CD14-positive monocyte (primary cell): ENCODE measurements around the gene MSX1. TPM values are rescaled to one million over a fixed set of nuclear protein-coding genes. Genes with fewer than 3 reads are reported as not detected.

Experiments used
- DNase-seq, 3 donors: peaks; one replicate each; pipeline ENCODE4 v3.0.0-alpha.2; 2011 to 2022
- H2AFZ ChIP-seq: 2 replicates; pipeline ENCODE4 v1.6.0; 2012; ENCODE audit warnings: mild to moderate bottlenecking, low read depth, low read length, inconsistent platforms; ENCODE audit not compliant: insufficient read depth, poor library complexity, severe bottlenecking
- H3K27ac ChIP-seq, 2 donors: 1 replicate in 1 of 2; 2 replicates in 1 of 2; pipeline ENCODE4 v1.5.1; 2012 to 2013; ENCODE audit warnings: low read length in 2 of 2, control low read depth in 1 of 2, inconsistent platforms in 1 of 2, low read depth in 1 of 2, mild to moderate bottlenecking in 1 of 2
- H3K27me3 ChIP-seq, 2 donors: one replicate each; pipeline versions ENCODE4 v1.6.0 to v1.6.1; 2011 to 2013; ENCODE audit warnings: low read length in 2 of 2; ENCODE audit not compliant: control insufficient read depth in 2 of 2, insufficient read depth in 2 of 2
- H3K36me3 ChIP-seq, 2 donors: replicated peaks in 1 of 2; 1 replicate in 1 of 2; 2 replicates in 1 of 2; pipeline versions ENCODE4 v1.5.1 to v1.6.1; 2012 to 2013; ENCODE audit warnings: low read length in 2 of 2, control low read depth in 1 of 2, inconsistent platforms in 1 of 2, mild to moderate bottlenecking in 1 of 2; ENCODE audit not compliant: insufficient read depth in 2 of 2, control insufficient read depth in 1 of 2
- H3K4me1 ChIP-seq, 2 donors: 1 replicate in 1 of 2; 2 replicates in 1 of 2; pipeline versions ENCODE4 v1.5.1 to v1.6.1; 2012 to 2013; ENCODE audit warnings: low read length in 2 of 2, control low read depth in 1 of 2, inconsistent platforms in 1 of 2, mild to moderate bottlenecking in 1 of 2, moderate library complexity in 1 of 2; ENCODE audit not compliant: insufficient read depth in 2 of 2, control insufficient read depth in 1 of 2
- H3K4me2 ChIP-seq: replicated peaks from 2 replicates; pipeline ENCODE3; 2012; ENCODE audit warnings: low read length, moderate library complexity, mild to moderate bottlenecking; ENCODE audit not compliant: poor library complexity, severe bottlenecking; ENCODE audit errors: extremely low read depth
- H3K4me3 ChIP-seq, 3 experiments: fragments of 200-600 bp in 1 of 3; sonication (generic) in 1 of 3; replicated peaks in 1 of 3; 1 replicate in 2 of 3; 2 replicates in 1 of 3; pipeline ENCODE4 v1.5.1; 2011 to 2013; ENCODE audit warnings: low read length in 3 of 3, mild to moderate bottlenecking in 3 of 3, control low read depth in 2 of 3, low read depth in 2 of 3, inconsistent platforms in 1 of 3, moderate library complexity in 1 of 3
- H3K79me2 ChIP-seq: 2 replicates; pipeline ENCODE4 v1.6.0; 2012; ENCODE audit warnings: mild to moderate bottlenecking, control low read depth, inconsistent platforms, low read length, moderate library complexity; ENCODE audit not compliant: insufficient read depth
- H3K9ac ChIP-seq: 2 replicates; pipeline ENCODE4 v1.6.0; 2017; ENCODE audit warnings: low read length, mild to moderate bottlenecking; ENCODE audit not compliant: insufficient read depth, poor library complexity, severe bottlenecking
- H3K9me3 ChIP-seq, 2 donors: replicated peaks in 1 of 2; 1 replicate in 1 of 2; 2 replicates in 1 of 2; pipeline versions ENCODE4 v1.5.1 to v1.6.1; 2012 to 2013; ENCODE audit warnings: low read length in 2 of 2, control low read depth in 1 of 2; ENCODE audit not compliant: control insufficient read depth in 1 of 2, insufficient read depth in 1 of 2
- H4K20me1 ChIP-seq: 2 replicates; pipeline ENCODE4 v1.6.0; 2012; ENCODE audit warnings: mild to moderate bottlenecking, low read length, control low read depth, moderate library complexity; ENCODE audit not compliant: insufficient read depth
- H3K27ac Mint-ChIP-seq, 7 donors: one replicate each; pipeline ENCODE4 v1.8.0; 2020; ENCODE audit warnings: mild to moderate bottlenecking in 7 of 7, mixed read lengths in 7 of 7, moderate library complexity in 6 of 7, inconsistent platforms in 2 of 7
- H3K27me3 Mint-ChIP-seq, 3 donors: one replicate each; pipeline ENCODE4 v1.8.0; 2021 to 2022; ENCODE audit warnings: low read depth in 3 of 3, mild to moderate bottlenecking in 3 of 3, mixed read lengths in 3 of 3, moderate library complexity in 3 of 3, inconsistent platforms in 1 of 3
- H3K36me3 Mint-ChIP-seq, 2 donors: one replicate each; pipeline ENCODE4 v1.8.0; 2020; ENCODE audit warnings: mixed read lengths in 2 of 2, inconsistent platforms in 1 of 2, mild to moderate bottlenecking in 1 of 2
- H3K4me1 Mint-ChIP-seq: one replicate; pipeline ENCODE4 v1.8.0; 2020; ENCODE audit warnings: mild to moderate bottlenecking, mixed read lengths
- H3K4me3 Mint-ChIP-seq, 2 donors: one replicate each; pipeline ENCODE4 v1.8.0; 2020; ENCODE audit warnings: mild to moderate bottlenecking in 2 of 2, mixed read lengths in 2 of 2, moderate library complexity in 1 of 2
- H3K9me3 Mint-ChIP-seq, 7 donors: one replicate each; pipeline ENCODE4 v1.8.0; 2020 to 2022; ENCODE audit warnings: mixed read lengths in 7 of 7, mild to moderate bottlenecking in 6 of 7, moderate library complexity in 6 of 7, inconsistent platforms in 2 of 7
- CTCF ChIP-seq: fragments of 200-600 bp; IDR thresholded peaks from one replicate; pipeline ENCODE4 v1.8.0; 2022; ENCODE audit warnings: antibody characterized with exemption, mild to moderate bottlenecking
- WGBS: methylation state at CpG from one replicate; pipeline ENCODE4 v1.1.5; 2013; ENCODE audit warnings: missing lambda C conversion rate; ENCODE audit not compliant: insufficient coverage; 5-methylcytosine and 5-hydroxymethylcytosine counted together
- intact Hi-C, 2 donors: fragments of 100-400 bp; cut with micrococcal nuclease; formaldehyde crosslinking; loops; one replicate each; pipeline versions ENCODE4 v1.15.0 to v1.15.1; 2023
- polyA plus RNA-seq, 3 donors: library from polyadenylated mRNA; depleted of rRNA in 1 of 3; unstranded in 2 of 3; stranded (reverse) in 1 of 3; fragments of 300-500 nt in 2 of 3; fragments of >200 nt in 1 of 3; fragmentation: Illumina TruSeq in 2 of 3; gene quantifications; 1 replicate in 2 of 3; 2 replicates in 1 of 3; pipeline ENCODE4 v1.2.3, GENCODE V29; 2012 to 2021

The MSX1 gene
- polyA plus RNA-seq, 3 donors = not detected

- H4K20me1 ChIP-seq = no peaks in the 10 kb centered on the region
- WGBS = 48% methylated on average over 10 of the region's 17 CpGs
- peaks cover 0 to 2% of the 10 kb centered on the region in 2 donors for H3K27me3 ChIP-seq
- no peak overlapping the region for H3K27ac ChIP-seq
- no peak overlapping the region for H3K27ac Mint-ChIP-seq
- no peaks in the 10 kb centered on the region for H3K36me3 ChIP-seq
- H3K4me1 Mint-ChIP-seq = no peaks in the 10 kb centered on the region
- H3K9me3 Mint-ChIP-seq = peaks cover 3 to 14% (median 6%) of the 10 kb centered on the region in 7 donors
- no peak overlapping the region for H3K4me2 ChIP-seq
- DNase-seq = no peak
- intact Hi-C loops = no loop called here
- no peaks in the 10 kb centered on the region for H3K79me2 ChIP-seq
- H3K4me1 ChIP-seq = no peaks in the 10 kb centered on the region
- H3K9ac ChIP-seq = no peak overlapping the region
- TF ChIP-seq CTCF = no peak
- H3K36me3 Mint-ChIP-seq = no peaks in the 10 kb centered on the region
- peaks cover 8 to 10% of the 10 kb centered on the region in 2 donors for H3K9me3 ChIP-seq
- H3K4me3 Mint-ChIP-seq = no peak overlapping the region
- no peak overlapping the region for H2AFZ ChIP-seq
- H3K4me3 ChIP-seq = no peak overlapping the region
- H3K27me3 Mint-ChIP-seq = peaks cover 2 to 15% (median 5%) of the 10 kb centered on the region in 3 donors
These were observed 40.9 kb upstream of the MSX1 start for GRCh38 chr4:4818415-4819212.

GRCh38 chr4:4819213-4819606, 40.3 kb upstream of the MSX1 start:
- H3K36me3 ChIP-seq = no peaks in the 10 kb centered on the region
- H3K4me2 ChIP-seq = no peak overlapping the region
- H2AFZ ChIP-seq = no peak overlapping the region
- peaks cover 0 to 2% of the 10 kb centered on the region in 2 donors for H3K27me3 ChIP-seq
- Mint-ChIP-seq H3K27me3 (peaks cover 2 to 15% (median 2%) of the 10 kb centered on the region in 3 donors), H3K36me3 (no peaks in the 10 kb centered on the region), H3K4me3 (no peak overlapping the region), H3K27ac (no peak overlapping the region), H3K4me1 (no peaks in the 10 kb centered on the region), H3K9me3 (peaks cover 3 to 14% (median 6%) of the 10 kb centered on the region in 7 donors)
- no peaks in the 10 kb centered on the region for H4K20me1 ChIP-seq
- no peak overlapping the region for H3K27ac ChIP-seq
- DNase-seq = no peak
- no peak overlapping the region for H3K4me3 ChIP-seq
- intact Hi-C loops = no loop called here
- H3K4me1 ChIP-seq = no peaks in the 10 kb centered on the region
- H3K9ac ChIP-seq = no peak overlapping the region
- H3K79me2 ChIP-seq = no peaks in the 10 kb centered on the region
- TF ChIP-seq CTCF = no peak
- WGBS = 100% methylated on average over 3 of the region's 5 CpGs
- peaks cover 10 to 11% of the 10 kb centered on the region in 2 donors for H3K9me3 ChIP-seq
